Right lobe of liver (tissue), 4 donors: Measurements from ENCODE around the gene ECE1.

Experiments used
- POLR2A ChIP-seq: fragments of 450-650 bp; IDR thresholded peaks from one replicate; pipeline ENCODE4 v1.6.1; 2017; ENCODE audit warnings: antibody characterized with exemption, mild to moderate bottlenecking
- TF ChIP-seq, protein P1 (sequence below), 4 donors: fragments of 200-600 bp in 3 of 4; fragments of 450-650 bp in 1 of 4; IDR thresholded peaks; one replicate each; pipeline versions ENCODE4 v1.5.1 to v1.8.0; 2016 to 2022; ENCODE audit warnings: antibody characterized with exemption in 4 of 4, mild to moderate bottlenecking in 2 of 4
- donor health status: DM: no; HTN: no; CAD: no.
- donor health status: DM: no; HTN: no; CAD: no.
- donor health status: DM: no; HTN: yes; CAD: no.

DNA sequence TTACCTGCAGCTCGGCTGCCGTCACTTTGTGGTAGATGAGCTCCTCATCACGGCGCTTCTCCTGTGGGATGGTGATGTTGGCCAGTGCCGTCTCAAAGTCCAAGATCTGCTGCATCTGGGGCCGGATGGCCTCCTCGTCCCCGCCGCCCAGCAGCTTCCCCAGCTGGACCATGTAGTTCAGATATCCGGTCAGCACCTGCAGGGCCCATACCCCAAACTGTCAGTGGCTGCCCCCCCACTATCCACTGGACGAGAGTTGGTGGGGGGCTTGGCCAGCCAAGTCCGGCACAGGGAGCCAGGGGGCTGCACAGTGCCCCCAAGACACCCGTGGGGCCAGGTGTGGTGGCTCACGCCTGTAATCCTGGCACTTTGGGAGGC is 34.3 kb downstream of the ECE1 start:
- TF ChIP-seq, protein P1, sequence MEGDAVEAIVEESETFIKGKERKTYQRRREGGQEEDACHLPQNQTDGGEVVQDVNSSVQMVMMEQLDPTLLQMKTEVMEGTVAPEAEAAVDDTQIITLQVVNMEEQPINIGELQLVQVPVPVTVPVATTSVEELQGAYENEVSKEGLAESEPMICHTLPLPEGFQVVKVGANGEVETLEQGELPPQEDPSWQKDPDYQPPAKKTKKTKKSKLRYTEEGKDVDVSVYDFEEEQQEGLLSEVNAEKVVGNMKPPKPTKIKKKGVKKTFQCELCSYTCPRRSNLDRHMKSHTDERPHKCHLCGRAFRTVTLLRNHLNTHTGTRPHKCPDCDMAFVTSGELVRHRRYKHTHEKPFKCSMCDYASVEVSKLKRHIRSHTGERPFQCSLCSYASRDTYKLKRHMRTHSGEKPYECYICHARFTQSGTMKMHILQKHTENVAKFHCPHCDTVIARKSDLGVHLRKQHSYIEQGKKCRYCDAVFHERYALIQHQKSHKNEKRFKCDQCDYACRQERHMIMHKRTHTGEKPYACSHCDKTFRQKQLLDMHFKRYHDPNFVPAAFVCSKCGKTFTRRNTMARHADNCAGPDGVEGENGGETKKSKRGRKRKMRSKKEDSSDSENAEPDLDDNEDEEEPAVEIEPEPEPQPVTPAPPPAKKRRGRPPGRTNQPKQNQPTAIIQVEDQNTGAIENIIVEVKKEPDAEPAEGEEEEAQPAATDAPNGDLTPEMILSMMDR (IDR thresholded peaks at IDR 0.05), result no peak
- TF ChIP-seq POLR2A, result no peak
